Eye (tissue), 1 donor: ENCODE data around the gene GIT1.

Source experiments
- DNase-seq: peaks from one replicate; pipeline ENCODE4 v3.0.0-alpha.2; 2015

Gene GIT1

DNA sequence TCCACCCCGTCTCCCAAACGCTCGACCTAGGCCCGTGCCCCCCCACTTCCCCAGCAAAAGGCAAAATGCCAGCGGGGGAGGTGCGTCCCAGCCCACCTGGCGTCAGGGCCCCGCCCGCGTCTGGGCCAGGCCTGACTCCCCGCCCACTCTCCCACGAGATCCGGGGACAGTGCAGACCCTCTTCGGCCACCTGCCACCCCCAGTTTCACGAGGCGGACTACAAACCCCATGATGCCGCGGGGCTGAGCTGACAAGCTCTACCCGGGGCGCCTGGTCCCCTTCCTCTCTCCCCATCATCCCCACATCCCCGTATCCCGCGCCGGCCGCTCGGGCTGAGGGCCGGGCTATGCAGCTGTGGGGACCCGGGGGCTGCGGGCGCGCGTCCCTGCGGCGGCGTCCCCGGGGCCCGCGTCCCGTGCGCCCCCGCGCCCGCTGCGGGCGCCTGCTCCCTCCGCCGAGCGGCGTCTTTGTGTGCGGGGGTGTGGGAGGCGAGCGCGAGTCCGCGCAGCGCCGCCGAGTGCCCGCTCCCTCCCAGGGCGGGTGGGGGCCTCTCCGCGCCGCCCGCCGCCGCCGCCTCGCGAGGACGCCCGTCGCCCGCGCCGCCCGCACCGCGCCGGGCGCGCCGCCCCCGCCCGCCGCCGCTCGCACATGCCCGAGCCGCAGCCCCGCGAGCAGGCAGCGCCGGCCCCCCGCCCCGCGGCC is 3.6 kb upstream of the GIT1 start, which contains the start of gene ANKRD13B:
Gene ANKRD13B (plus strand): TSS at position 283 of the 702 bp plus-strand sequence. CDS start 490 bp downstream, outside the sequence.
- peak; percentile 84 for DNase-seq

DNA sequence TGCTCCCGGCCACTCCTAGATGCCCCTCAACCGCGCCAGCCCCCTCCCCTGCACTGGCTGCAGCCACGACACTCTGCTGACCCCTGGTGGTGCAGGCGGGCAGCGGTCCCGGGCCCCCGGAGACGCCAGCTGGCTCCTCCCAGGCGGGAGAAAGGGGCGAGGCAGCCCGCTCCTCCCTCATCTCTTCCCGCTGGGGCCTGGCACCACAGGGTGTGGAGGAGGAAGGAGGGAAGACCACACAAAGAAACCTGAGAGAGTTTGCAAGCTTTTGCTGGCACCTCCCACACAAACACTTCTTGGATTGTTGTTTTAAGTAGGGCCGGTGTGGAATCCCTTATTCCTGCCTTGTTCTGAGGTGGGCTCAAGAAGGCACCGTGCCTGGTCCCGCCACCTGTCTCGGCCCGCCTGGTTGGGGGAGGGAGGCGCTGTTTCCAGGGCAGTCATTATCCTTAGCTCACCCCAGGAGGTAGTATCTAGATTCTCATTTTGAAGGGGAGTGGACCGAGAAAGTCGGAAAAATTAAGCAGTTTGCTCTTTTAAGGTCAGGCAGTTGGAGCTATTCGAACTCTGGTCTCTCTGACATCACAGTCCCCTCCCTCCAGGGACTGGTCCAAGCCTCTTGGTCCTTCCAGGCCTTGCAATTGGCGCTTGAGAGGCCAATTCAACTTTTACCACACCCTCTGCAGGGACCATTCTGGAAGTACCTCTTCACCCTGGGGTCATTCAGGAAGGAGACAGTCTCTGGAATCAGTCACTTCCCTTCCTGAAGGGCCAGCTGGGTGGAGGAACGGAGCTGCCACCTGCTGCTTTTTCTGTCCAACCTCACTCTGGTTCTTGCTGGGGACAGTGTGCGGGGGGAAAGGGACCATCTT is 2.5 kb upstream of the GIT1 start:
- DNase-seq, result peak; percentile 98

GRCh38 chr17:29591146-29591736 is 1.8 kb upstream of the GIT1 start:
- no peak for DNase-seq

GRCh38 chr17:29590411-29591145 is 1.1 kb upstream of the GIT1 start:
- no peak for DNase-seq

GRCh38 chr17:29588562-29589411 is 661 bp downstream of the GIT1 start:
- DNase-seq, result peak; percentile 63

DNA sequence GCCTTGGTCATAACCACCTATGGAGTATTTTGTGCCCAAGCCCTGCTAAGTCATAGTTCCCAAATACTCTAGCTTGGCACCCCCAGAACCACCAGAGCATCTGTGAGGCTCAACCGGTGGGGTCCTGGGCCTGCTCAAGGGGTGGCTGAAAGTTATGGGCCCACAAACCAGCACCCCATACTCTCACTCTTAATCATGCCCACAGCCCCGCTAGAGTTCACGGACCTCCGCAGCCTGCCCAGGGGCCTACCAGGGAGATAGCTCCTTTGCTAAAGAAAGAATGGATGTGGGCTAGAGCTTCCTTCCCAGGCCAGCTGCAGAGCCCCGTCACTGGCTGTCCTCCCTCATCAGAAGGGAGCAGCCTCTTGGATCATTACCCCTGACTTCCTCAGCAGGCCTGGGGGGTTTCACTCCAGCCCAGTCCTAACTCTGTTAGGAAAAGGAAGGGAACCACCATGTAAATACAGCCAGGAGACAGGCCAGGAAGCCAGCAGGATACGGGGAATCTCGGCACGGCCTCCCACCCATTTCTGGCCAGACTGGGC is 1.4 kb downstream of the GIT1 start:
- DNase-seq, result no peak

- DNase-seq, result no peak
These were observed 1.9 kb downstream of the GIT1 start for GRCh38 chr17:29587591-29587990.

GRCh38 chr17:29586676-29587469 is 2.6 kb downstream of the GIT1 start:
- no peak for DNase-seq

DNA sequence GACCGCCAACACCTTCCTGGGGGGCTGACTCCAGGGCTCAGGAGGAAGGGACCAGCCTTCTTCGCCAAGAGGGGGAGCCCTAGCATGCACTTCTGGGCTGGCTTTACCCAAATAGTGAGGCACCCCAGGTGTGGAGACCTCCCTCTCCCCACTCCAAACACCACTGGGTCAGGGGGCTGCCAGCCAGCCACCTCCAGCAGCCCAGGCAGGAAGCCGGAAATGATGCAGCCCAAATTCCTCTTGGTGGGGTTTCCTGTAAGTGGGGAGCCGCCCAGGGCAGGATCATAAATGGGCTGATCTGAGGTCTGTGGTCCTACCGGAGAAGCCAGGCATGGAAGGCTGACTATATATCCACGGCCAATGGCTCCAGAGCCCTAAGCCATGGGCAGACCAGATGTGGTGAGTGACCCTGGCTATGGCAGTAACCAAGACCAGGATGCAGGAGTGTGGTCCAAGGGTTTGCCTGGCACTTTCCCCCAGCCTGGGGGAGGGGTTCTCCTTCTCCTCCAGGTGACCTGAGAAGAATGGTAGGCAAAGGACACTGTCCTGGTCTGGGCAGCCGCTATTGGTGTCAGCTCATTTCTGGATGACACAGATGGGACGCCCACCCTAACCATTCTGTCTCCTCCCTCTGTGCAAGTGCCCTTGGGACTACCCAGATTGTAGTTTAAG is 4.2 kb downstream of the GIT1 start:
- no peak for DNase-seq

DNA sequence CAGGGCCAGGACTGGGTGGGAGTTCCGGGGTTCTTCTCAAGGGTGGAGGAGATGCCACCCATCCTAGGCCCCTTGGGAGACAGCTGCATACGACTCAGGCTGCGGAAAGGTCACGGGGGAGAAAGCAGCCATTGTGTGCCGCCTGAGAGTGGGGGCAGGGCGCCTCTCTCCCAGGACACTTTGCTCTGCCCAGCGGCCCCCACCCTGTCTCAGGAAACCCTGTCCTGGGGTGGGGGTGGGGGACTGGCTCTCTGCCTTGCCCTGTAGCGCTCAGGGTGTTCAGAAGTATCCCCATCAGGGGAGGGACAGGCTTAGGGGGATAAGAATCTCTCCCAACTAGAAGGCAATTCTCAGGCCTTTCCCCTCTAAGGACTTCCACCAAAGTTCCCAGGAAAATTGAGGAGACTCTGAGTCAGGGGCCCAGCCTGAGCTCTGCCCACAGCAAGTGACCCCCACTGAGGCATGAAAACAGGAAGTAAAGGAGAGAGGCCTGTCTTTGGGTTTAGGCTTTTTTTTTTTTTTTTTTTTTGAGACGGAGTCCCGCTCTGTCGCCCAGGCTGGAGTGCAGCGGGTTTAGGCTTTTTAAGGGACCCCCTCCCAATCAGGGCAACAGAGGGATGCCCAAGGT is 4.9 kb downstream of the GIT1 start:
- peak; percentile 30 for DNase-seq

GRCh38 chr17:29583324-29584248 is 5.9 kb downstream of the GIT1 start:
- peak; percentile 23 for DNase-seq

DNA sequence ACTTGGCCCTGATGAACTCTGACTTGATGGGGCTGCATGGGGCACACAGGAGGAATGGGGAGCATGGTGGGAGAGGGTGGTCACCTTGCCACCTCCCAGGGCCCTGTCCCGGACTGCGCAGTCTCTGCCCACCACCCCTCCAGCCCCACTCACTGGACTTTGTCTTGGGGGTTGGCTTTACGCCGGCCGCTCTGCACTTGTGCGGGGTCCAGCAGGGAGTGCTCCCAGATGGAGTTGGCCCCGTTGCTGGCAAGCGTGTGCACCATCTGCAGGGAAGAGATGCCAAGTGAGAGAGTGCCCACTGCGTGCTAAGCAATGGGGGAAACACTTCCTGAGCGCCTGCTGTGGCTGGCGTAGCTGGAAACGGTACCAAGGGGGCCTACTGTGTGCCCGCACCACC is 6.7 kb downstream of the GIT1 start:
- no peak for DNase-seq

GRCh38 chr17:29582254-29582765 is 7.1 kb downstream of the GIT1 start:
- no peak for DNase-seq

- DNase-seq, result no peak
These were observed 7.7 kb downstream of the GIT1 start for GRCh38 chr17:29581583-29582253.

GRCh38 chr17:29579866-29580771 is 9.3 kb downstream of the GIT1 start:
- peak; percentile 91 for DNase-seq

DNA sequence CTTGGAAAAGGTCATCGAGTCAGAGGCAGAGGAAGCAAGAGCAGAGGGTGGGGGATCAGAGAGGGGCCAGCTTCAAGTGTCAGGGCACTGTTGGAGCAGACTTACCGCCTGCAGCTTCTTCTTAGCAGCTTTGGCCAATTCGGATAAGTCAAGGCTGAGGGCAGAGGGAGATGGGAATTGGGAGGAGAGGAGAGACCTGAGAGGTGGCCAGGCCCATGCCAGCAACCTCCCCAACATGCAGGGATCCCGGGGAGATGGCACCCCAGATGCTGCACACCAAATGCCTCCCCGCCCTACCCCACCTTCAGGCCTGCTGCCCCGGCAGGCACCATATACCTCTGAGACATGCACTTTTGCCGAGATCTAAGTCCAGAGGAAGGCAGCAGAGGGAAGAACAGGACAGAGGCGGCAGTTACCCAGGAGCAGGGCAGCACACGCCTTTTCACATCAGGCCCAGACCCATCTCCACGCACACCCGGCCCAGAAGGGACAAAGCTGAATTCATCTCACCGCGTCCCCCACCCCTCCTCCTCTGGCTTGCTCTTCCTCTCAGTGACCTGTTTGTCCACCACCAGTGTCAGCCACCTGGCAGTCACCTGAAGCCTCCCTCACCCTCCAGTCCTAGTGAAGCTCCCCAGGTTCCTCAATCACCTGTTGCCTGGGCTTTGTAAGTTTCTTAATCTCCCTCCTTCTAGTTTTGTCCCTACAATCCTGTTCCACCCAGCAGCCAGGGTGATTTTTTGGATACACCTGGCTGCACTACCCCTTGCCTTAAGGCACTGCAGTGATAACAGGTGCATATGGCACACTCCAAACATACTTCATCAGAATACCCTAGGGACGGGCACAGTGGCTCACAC is 10.6 kb downstream of the GIT1 start:
- DNase-seq, result no peak
